B cell (primary cell): ENCODE data around the gene CBX4. TPM values are rescaled to one million over a fixed set of nuclear protein-coding genes. Genes with fewer than 3 reads are reported as not detected.

Source experiments
- ATAC-seq: fragments of 200-7000 bp; cut with Tn5 transposase; one replicate; pipeline ENCODE4 v1.10.0; 2021; ENCODE audit warnings: low read depth, mild to moderate bottlenecking, moderate number of reproducible peaks, moderate library complexity
- CTCF ChIA-PET: fragments of 350-600 bp; sonication (Branson Sonifier 250); formaldehyde crosslinking; loops from one replicate; lab custom pipeline; 2021; ENCODE audit warnings: antibody characterized with exemption, inconsistent platforms; lab: Charles Lee
- POLR2A ChIA-PET: fragments of 350-600 bp; sonication (Branson Sonifier 250); formaldehyde crosslinking; loops from one replicate; lab custom pipeline; 2021; ENCODE audit warnings: antibody characterized with exemption; lab: Charles Lee
- DNase-seq: peaks from one replicate; pipeline ENCODE4 v3.0.0; 2013
- H2AFZ ChIP-seq: 2 replicates; pipeline ENCODE4 v1.6.1; 2012; ENCODE audit warnings: mild to moderate bottlenecking, low read depth, low read length; ENCODE audit not compliant: insufficient read depth, poor library complexity, severe bottlenecking
- H3K27ac ChIP-seq, 2 donors: 1 replicate in 1 of 2; 2 replicates in 1 of 2; pipeline ENCODE4 v1.5.1; 2012 to 2013; ENCODE audit warnings: low read length in 2 of 2, mild to moderate bottlenecking in 2 of 2, moderate library complexity in 1 of 2
- H3K27me3 ChIP-seq, 4 experiments: fragments of 200-600 bp in 1 of 4; sonication (generic) in 1 of 4; replicated peaks in 1 of 4; 1 replicate in 2 of 4; 2 replicates in 2 of 4; pipeline versions ENCODE4 v1.6.1 to v1.7.0; 2013 to 2016; ENCODE audit warnings: low read length in 3 of 4, mild to moderate bottlenecking in 2 of 4, mixed read lengths in 1 of 4, moderate library complexity in 1 of 4; ENCODE audit not compliant: insufficient read depth in 4 of 4, control insufficient read depth in 3 of 4; ENCODE audit errors: control extremely low read depth in 1 of 4
- H3K36me3 ChIP-seq, 2 experiments: replicated peaks in 1 of 2; 1 replicate in 1 of 2; 2 replicates in 1 of 2; pipeline versions ENCODE4 v1.6.1 to v1.7.1; 2013; ENCODE audit warnings: low read length in 1 of 2; ENCODE audit not compliant: insufficient read depth in 2 of 2, control insufficient read depth in 1 of 2; ENCODE audit errors: control extremely low read depth in 1 of 2, extremely low read depth in 1 of 2
- H3K4me1 ChIP-seq, 2 donors: fragments of 200-600 bp in 1 of 2; sonication (generic) in 1 of 2; 1 replicate in 1 of 2; 2 replicates in 1 of 2; pipeline versions ENCODE4 v1.5.1 to v1.6.1; 2013 to 2017; ENCODE audit warnings: low read length in 2 of 2; ENCODE audit not compliant: control insufficient read depth in 2 of 2, insufficient read depth in 2 of 2
- H3K4me2 ChIP-seq: replicated peaks from 2 replicates; pipeline ENCODE3; 2012; ENCODE audit warnings: mild to moderate bottlenecking, low read depth, low read length; ENCODE audit not compliant: poor library complexity, severe bottlenecking
- H3K4me3 ChIP-seq, 5 experiments: fragments of 200-600 bp in 1 of 5; sonication (generic) in 1 of 5; 1 replicate in 3 of 5; 2 replicates in 2 of 5; pipeline versions ENCODE4 v1.5.1 to v1.7.0; 2011 to 2016; ENCODE audit warnings: low read length in 4 of 5, mild to moderate bottlenecking in 4 of 5, low read depth in 2 of 5, control low read depth in 1 of 5, moderate library complexity in 1 of 5; ENCODE audit not compliant: insufficient read depth in 1 of 5; ENCODE audit errors: control extremely low read depth in 1 of 5, extremely low read depth in 1 of 5
- H3K79me2 ChIP-seq: fragments of 200-600 bp; sonication (generic); one replicate; pipeline ENCODE4 v1.6.0; 2016; ENCODE audit warnings: low read length; ENCODE audit not compliant: control insufficient read depth, insufficient read depth
- H3K9ac ChIP-seq: fragments of 200-600 bp; sonication (generic); 2 replicates; pipeline ENCODE4 v1.6.1; 2017; ENCODE audit warnings: mild to moderate bottlenecking, low read length, moderate library complexity
- H3K9me3 ChIP-seq, 3 donors: one replicate each; pipeline versions ENCODE4 v1.6.1 to v1.7.1; 2013; ENCODE audit warnings: low read length in 2 of 3; ENCODE audit not compliant: control insufficient read depth in 2 of 3, insufficient read depth in 1 of 3; ENCODE audit errors: control extremely low read depth in 1 of 3
- H4K20me1 ChIP-seq: 2 replicates; pipeline ENCODE4 v1.6.0; 2012; ENCODE audit warnings: mild to moderate bottlenecking, low read length; ENCODE audit not compliant: insufficient read depth, control insufficient read depth, poor library complexity, severe bottlenecking
- H3K27ac Mint-ChIP-seq: one replicate; pipeline ENCODE4 v1.8.0; 2021; ENCODE audit warnings: mixed read lengths
- H3K27me3 Mint-ChIP-seq: one replicate; pipeline ENCODE4 v1.8.0; 2021; ENCODE audit warnings: mixed read lengths
- H3K4me1 Mint-ChIP-seq: one replicate; pipeline ENCODE4 v1.8.0; 2021; ENCODE audit warnings: mixed read lengths
- H3K4me3 Mint-ChIP-seq: one replicate; pipeline ENCODE4 v1.8.0; 2021; ENCODE audit warnings: mixed read lengths
- H3K9me3 Mint-ChIP-seq: one replicate; pipeline ENCODE4 v1.8.0; 2022; ENCODE audit warnings: mixed read lengths; ENCODE audit not compliant: insufficient read depth
- CTCF ChIP-seq: fragments of 200-600 bp; IDR thresholded peaks from one replicate; pipeline ENCODE4 v1.8.0; 2022; ENCODE audit warnings: antibody characterized with exemption, mild to moderate bottlenecking
- EZH2 ChIP-seq: IDR thresholded peaks from 2 replicates; pipeline ENCODE4 v1.6.1; 2012; ENCODE audit warnings: borderline replicate concordance, low read depth, mild to moderate bottlenecking, moderate library complexity, low read length; ENCODE audit not compliant: insufficient read depth, poor library complexity, severe bottlenecking
- WGBS: methylation state at CpG from one replicate; pipeline ENCODE4 v1.1.5; 2013; ENCODE audit warnings: missing lambda C conversion rate; ENCODE audit not compliant: insufficient coverage; 5-methylcytosine and 5-hydroxymethylcytosine counted together
- intact Hi-C: fragments of 100-400 bp; cut with micrococcal nuclease; formaldehyde crosslinking; loops from one replicate; pipeline ENCODE4 v1.10.0; 2022
- polyA plus RNA-seq: library from polyadenylated mRNA; depleted of rRNA; stranded (reverse); fragments of >200 nt; gene quantifications from 2 replicates; pipeline ENCODE4 v1.2.3, GENCODE V29; 2012
- total RNA-seq, 2 donors: library from RNA; stranded (reverse); fragments of 120-200 nt in 1 of 2; gene quantifications; 1 replicate in 1 of 2; 2 replicates in 1 of 2; pipeline versions ENCODE4 v1.2.3 to v1.2.4, GENCODE V29; 2013 to 2022

The CBX4 gene
- total and polyA plus RNA-seq, 2 donors (not counting 1 experiment from before 2014, with no cell fraction given): 81.9 to 115 TPM

DNA sequence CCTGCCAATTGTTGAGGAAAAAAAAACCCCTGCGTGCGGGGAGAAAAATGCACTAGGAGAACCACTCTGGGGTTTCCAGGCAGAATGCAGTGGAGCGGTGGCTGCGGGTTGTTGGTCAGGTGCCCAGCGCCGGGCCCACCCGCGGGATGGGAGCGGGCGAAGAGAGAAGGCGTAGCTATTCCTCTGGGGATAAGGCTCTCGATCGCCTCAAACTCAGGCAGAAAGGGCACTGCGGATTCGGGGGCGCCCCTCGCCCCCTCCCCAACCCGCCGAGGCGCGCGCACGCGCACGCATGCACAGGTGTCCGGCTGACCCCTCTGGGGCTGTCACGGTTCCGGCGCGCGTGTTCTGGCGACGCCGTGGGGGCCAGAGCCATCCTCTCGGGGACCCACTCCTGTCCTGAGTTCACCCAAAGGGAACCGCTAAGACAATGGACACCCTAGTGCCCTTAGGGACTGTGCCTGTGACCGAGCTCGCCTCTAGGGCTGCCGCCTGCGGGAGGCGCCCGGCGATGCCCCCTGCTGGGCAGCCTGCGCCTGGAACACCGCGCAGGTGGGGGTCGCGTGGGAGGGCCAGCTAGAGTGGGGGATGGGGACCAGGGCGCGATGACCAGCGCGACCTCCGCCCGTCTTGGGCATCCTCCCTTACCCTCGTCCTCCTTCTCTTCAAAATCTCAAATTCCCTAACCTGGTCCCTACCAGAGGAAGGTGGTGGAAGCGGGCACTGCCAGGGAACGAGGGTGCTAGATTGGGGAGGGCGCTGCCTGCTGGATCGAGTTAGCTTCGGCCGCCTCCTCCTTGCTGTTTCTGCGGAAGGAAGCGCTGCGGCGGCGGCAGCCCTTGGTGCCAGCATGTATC, 28.0 kb downstream of the CBX4 start:
- no peak overlapping the region for H2AFZ ChIP-seq
- DNase-seq: peak; percentile 64
- H3K4me1 ChIP-seq: peaks cover 47 to 72% of the 10 kb centered on the region in 2 donors
- H3K27ac ChIP-seq: no peak overlapping the region
- ChIA-PET CTCF (interaction anchor here (0.7 to 3.6 kb wide), 10 partner anchors 7 to 161 kb away, joined by 3 to 21 read pairs (median 6); partner anchors contain the start of genes CBX4 and CBX8), POLR2A (interaction anchor here (0.5 to 3.4 kb wide), 6 partner anchors 10 to 1587 kb away, joined by 3 to 10 read pairs (median 8); partner anchors contain the start of genes CBX4 and CBX8)
- no peak overlapping the region for H3K9ac ChIP-seq
- peaks cover 50% of the 10 kb centered on the region for H3K27me3 Mint-ChIP-seq
- no peaks in the 10 kb centered on the region for H3K79me2 ChIP-seq
- H3K4me3 Mint-ChIP-seq: peak overlapping the region; percentile 58
- peak overlapping the region; percentile 65 for H3K27ac Mint-ChIP-seq
- intact Hi-C loops: loop anchor here (2.0 kb wide), 2 partner anchors 14 to 34 kb away; partner anchors contain the start of gene CBX8
- H3K9me3 ChIP-seq: peaks cover 0 to 77% (median 0%) of the 10 kb centered on the region in 3 donors
- H3K36me3 ChIP-seq: no peaks in the 10 kb centered on the region
- TF ChIP-seq EZH2 (no peak), CTCF (peak; percentile 17)
- peaks cover 0 to 90% (median 73%) of the 10 kb centered on the region in 4 experiments for H3K27me3 ChIP-seq
- H3K4me3 ChIP-seq: peak overlapping the region in 1 of 5 experiments; percentile 25
- peaks cover 28% of the 10 kb centered on the region for H3K4me1 Mint-ChIP-seq
- no peaks in the 10 kb centered on the region for H3K9me3 Mint-ChIP-seq
- 3% methylated on average over 55 of the region's 66 CpGs for WGBS
- peak overlapping the region; percentile 68 for H3K4me2 ChIP-seq
- no peak for ATAC-seq
- peaks cover 59% of the 10 kb centered on the region for H4K20me1 ChIP-seq
